Activated CD4-positive, alpha-beta T cell treated with anti-CD3 and anti-CD28 coated beads, Interleukin-2, amount 10 ng/mL, durations not matched to agents 7 days and 5 days (primary cell): ENCODE results near the gene GPR152. TPM values are rescaled to one million over a fixed set of nuclear protein-coding genes. Genes with fewer than 3 reads are reported as not detected.
A peak's percentile ranks its signal among the peaks of the same experiment; 100 is the strongest.
"Not testable (repeated sequence)": the region's sequence is repeated elsewhere in the genome, so short reads cannot be mapped to it uniquely, and the experiment has no call there.

Experiments
- CTCF ChIA-PET: fragments of 350-600 bp; sonication (Branson Sonifier 250); formaldehyde crosslinking; loops from one replicate; lab custom pipeline; 2021; ENCODE audit warnings: antibody characterized with exemption; lab: Charles Lee
- POLR2A ChIA-PET: fragments of 350-600 bp; sonication (Branson Sonifier 250); formaldehyde crosslinking; loops from one replicate; lab custom pipeline; 2021; ENCODE audit warnings: antibody characterized with exemption; lab: Charles Lee
- DNase-seq: peaks from one replicate; pipeline ENCODE4 v3.0.0-alpha.2; 2020
- H3K27ac Mint-ChIP-seq: one replicate; pipeline ENCODE4 v1.8.0; 2021; ENCODE audit warnings: mild to moderate bottlenecking, moderate library complexity, mixed read lengths
- H3K27me3 Mint-ChIP-seq: one replicate; pipeline ENCODE4 v1.8.0; 2021; ENCODE audit warnings: mixed read lengths
- H3K36me3 Mint-ChIP-seq: one replicate; pipeline ENCODE4 v1.8.0; 2021; ENCODE audit warnings: low read depth, mixed read lengths
- H3K4me1 Mint-ChIP-seq: one replicate; pipeline ENCODE4 v1.8.0; 2021; ENCODE audit warnings: mixed read lengths
- H3K4me3 Mint-ChIP-seq: one replicate; pipeline ENCODE4 v1.8.0; 2021; ENCODE audit warnings: mild to moderate bottlenecking, moderate library complexity, mixed read lengths
- H3K9me3 Mint-ChIP-seq: one replicate; pipeline ENCODE4 v1.8.0; 2021; ENCODE audit warnings: mixed read lengths
- microRNA-seq: library from miRNA; unstranded; fragments of <30 nt; microRNA quantifications from one replicate; pipeline ENCODE4 v1.2.0, GENCODE V29; 2021; ENCODE audit warnings: borderline microRNAs expressed, borderline replicate concordance
- total RNA-seq, 2 experiments: library from RNA; stranded (reverse); gene quantifications; one replicate each; pipeline ENCODE4 v1.2.3, GENCODE V29; 2021

The GPR152 gene
- total RNA-seq, 2 experiments from 2014 or later = not detected

DNA sequence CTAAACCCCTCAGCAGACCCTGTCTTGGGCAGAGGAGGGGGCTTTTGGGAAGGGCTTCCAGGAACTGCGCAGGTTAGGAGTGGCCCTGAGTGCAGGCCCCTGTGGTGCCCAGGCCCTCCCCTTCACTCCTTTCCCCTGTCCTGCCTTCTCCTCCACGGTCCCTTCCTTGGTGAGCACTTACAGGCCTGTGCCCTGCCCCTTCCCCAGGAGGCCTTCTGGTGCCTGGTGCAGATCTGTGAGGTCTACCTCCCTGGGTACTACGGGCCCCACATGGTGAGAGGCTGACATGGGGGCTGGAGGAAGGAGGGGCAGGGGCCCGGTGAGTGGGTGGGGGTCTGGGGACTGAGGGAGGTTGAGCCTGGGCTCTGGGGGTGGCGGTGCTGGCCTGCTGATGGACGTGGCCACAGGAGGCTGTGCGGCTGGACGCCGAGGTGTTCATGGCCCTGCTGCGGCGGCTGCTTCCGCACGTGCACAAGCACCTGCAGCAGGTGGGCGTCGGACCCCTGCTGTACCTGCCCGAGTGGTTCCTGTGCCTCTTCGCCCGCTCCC is 46.0 kb downstream of the GPR152 start:
- peaks cover 69% of the 10 kb centered on the region for H3K36me3 Mint-ChIP-seq
- H3K9me3 Mint-ChIP-seq = no peaks in the 10 kb centered on the region
- no peak for DNase-seq
- peak overlapping the region; percentile 92 for H3K27ac Mint-ChIP-seq
- CTCF ChIA-PET = interaction anchor here (0.6 to 1.3 kb wide), 5 partner anchors 14 to 154 kb away, joined by 3 to 5 read pairs (median 3); partner anchors contain the start of gene RAD9A
- H3K4me1 Mint-ChIP-seq = peaks cover 76% of the 10 kb centered on the region
- POLR2A ChIA-PET = interaction anchor here (2.8 kb wide), 1 partner anchor 31 kb away, joined by 18 read pairs; the partner anchor contains the start of gene PTPRCAP
- peak overlapping the region; percentile 95 for H3K4me3 Mint-ChIP-seq
- H3K27me3 Mint-ChIP-seq = no peaks in the 10 kb centered on the region

DNA sequence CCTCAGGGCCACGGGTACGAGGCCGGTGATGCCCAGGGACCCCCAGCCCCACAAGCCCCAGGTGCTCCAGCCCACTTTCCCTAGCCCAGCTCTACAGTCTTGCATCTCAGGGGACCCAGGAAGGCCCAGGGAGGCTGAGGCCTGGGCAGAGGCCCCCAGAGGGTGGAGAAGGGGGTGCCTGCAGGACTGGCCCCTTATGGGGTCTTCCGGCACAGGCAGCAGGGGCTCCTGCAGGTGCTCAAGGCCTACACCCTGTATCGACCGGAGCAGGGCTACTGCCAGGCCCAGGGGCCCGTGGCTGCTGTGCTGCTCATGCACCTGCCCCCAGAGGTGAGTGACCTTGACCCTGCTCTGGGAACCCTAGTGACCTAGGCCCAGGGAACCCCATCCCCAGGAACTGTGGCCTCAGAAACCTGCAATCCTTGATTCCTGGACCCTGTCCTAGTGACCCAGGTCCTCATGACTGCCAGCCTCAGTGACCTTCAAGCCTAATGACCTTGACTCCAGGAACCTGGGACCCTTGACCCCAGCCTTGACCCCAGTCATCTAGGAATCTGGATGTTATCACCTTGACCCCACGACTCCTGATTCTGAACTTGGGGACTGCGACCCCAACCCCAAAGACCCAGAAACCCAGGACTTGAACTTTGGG is 46.7 kb downstream of the GPR152 start:
- Mint-ChIP-seq H3K4me1 (peaks cover 69% of the 10 kb centered on the region), H3K4me3 (peak overlapping the region; percentile 95), H3K36me3 (peaks cover 67% of the 10 kb centered on the region), H3K27me3 (no peaks in the 10 kb centered on the region), H3K9me3 (no peaks in the 10 kb centered on the region), H3K27ac (peak overlapping the region; percentile 97)
- POLR2A ChIA-PET = no interaction called here
- DNase-seq = no peak
- CTCF ChIA-PET = interaction anchor here (0.9 to 2.7 kb wide), 5 partner anchors 13 to 62 kb away, joined by 3 to 9 read pairs (median 5); partner anchors contain the start of genes RAD9A and TMEM134

DNA sequence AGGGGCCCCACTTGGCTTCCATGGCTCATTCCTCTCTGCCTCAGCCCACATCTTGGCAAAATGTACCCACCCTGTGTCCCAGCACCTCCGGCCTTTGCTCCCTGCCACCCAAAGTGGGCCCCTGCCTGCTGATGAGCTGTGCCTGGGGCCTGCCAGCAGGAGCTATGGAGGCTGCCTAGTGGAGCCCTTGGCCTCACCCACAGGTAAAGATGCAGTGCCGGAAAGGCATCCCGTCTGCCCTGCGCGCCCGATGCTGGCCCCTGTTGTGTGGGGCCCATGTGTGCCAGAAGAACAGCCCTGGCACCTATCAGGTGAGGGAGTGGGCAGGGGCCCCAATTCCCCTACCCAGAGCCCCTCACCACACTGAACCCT is 47.3 kb downstream of the GPR152 start:
- Mint-ChIP-seq H3K27me3 (no peaks in the 10 kb centered on the region), H3K27ac (peak overlapping the region; percentile 97), H3K9me3 (no peaks in the 10 kb centered on the region), H3K36me3 (peaks cover 67% of the 10 kb centered on the region), H3K4me1 (peaks cover 68% of the 10 kb centered on the region), H3K4me3 (peak overlapping the region; percentile 95)
- ChIA-PET CTCF (interaction anchor here (0.9 to 38.4 kb wide), 9 partner anchors 9 to 63 kb away, joined by 3 to 841 read pairs (median 5); partner anchors contain the start of genes CLCF1, POLD4, RAD9A and TMEM134), POLR2A (interaction anchor here (0.7 kb wide), 1 partner anchor 23 kb away, joined by 4 read pairs; the partner anchor contains the start of gene RPS6KB2)
- no peak for DNase-seq

DNA sequence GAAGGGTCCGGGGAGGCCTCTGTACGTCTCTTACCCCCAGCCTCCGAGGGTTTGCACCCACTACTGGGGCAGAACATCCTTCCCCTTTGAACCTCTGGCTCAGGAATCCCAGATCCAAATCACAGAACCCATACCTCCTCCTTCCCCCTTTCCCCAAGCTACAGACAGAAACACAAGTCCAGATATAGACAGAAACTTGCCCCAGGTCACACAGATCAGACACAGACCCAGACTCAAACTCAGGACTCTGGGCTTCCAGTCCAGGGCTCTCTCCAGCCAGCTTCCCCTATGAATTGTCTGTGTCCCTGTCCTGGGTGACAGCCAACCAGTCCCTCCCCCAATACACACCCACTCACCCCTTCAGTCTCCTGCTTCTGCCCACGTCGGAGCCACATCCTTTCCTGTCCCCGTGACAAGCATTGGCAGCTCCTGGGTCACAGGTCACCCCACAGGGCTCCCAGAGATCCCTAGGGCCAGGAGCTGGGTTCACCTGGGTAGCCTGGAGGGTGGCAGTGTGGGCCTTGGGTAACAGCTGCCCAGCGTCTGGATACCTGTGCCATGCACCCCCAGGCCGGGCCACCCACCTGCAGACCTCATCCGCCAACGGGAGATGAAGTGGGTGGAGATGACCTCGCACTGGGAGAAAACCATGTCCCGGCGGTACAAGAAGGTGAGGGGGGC is 47.9 kb downstream of the GPR152 start:
- H3K9me3 Mint-ChIP-seq = no peaks in the 10 kb centered on the region
- peaks cover 65% of the 10 kb centered on the region for H3K4me1 Mint-ChIP-seq
- POLR2A ChIA-PET = interaction anchor here (0.7 to 1.0 kb wide), 2 partner anchors 23 to 29 kb away, joined by 3 to 4 read pairs; partner anchors contain the start of gene RPS6KB2
- peak overlapping the region; percentile 97 for H3K27ac Mint-ChIP-seq
- H3K36me3 Mint-ChIP-seq = peaks cover 63% of the 10 kb centered on the region
- peak overlapping the region; percentile 95 for H3K4me3 Mint-ChIP-seq
- no peaks in the 10 kb centered on the region for H3K27me3 Mint-ChIP-seq
- DNase-seq = peak; percentile 68
- CTCF ChIA-PET = interaction anchor here (0.5 to 38.4 kb wide), 18 partner anchors 8 to 210 kb away, joined by 3 to 841 read pairs (median 4); partner anchors contain the start of genes CLCF1, POLD4, RAD9A and RPS6KB2

DNA sequence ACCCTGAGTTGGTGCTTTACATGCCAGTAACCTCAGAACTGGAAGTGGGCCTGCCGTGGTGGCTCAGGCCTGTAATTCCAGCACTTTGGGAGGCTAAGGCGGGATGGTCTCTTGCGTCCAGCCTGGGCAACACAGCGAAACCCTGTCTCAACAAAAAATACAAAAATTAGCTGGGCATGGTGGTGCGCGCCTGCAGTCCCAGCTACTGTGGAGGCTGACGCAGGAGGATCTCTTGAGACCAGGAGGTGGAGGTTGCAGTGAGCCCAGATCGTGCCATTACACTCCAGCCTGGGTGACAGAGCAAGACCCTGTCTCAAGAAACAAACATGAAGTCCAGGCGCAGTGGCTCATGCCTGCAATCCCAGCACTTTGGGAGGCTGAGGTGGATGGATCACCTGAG is 49.4 kb downstream of the GPR152 start:
- Mint-ChIP-seq H3K4me1 (peaks cover 62% of the 10 kb centered on the region), H3K4me3 (peak overlapping the region; percentile 95), H3K36me3 (peaks cover 60% of the 10 kb centered on the region), H3K27ac (peak overlapping the region; percentile 97)
- ChIA-PET CTCF (interaction anchor here (0.6 to 38.4 kb wide), 17 partner anchors 10 to 226 kb away, joined by 3 to 841 read pairs (median 7); partner anchors contain the start of genes CLCF1, NUDT8, POLD4 and PTPRCAP), POLR2A (interaction anchor here (0.5 to 1.1 kb wide), 3 partner anchors 34 to 66 kb away, joined by 3 to 7 read pairs (median 5); partner anchors contain the start of gene PTPRCAP)
- DNase-seq, H3K9me3 Mint-ChIP-seq, H3K27me3 Mint-ChIP-seq: not testable (repeated sequence)

DNA sequence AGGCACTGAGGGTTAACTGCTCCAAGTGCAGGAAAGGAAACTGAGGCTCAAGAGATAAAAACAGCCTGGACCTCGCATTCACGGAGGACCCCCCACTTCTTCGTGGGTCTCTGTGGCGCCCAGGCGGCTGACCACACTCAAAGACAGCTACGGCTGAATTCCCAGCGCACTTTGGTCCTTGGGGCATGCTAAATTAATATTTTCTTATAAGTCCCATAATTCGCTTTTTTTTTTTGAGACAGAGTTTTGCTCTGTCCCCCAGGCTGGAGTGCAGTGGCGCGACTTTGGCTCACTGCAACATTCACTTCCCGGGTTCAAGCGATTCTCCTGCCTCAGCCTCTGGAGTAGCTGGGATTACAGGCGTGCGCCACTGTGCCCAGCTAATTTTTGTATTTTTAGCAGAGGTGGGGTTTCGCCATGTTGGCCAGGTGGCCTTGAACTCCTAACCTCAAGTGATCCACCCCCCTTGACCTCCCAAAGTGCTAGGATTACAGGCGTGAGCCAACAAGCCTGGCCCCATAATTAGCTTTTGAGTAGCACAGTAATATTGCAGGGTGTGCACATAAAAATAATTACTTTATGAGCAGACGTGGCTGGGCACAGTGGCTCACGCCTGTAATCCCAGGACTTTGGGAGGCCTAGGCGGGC is 50.2 kb downstream of the GPR152 start:
- Mint-ChIP-seq H3K27ac (peak overlapping the region; percentile 97), H3K36me3 (peaks cover 59% of the 10 kb centered on the region), H3K4me3 (peak overlapping the region; percentile 95), H3K4me1 (peaks cover 62% of the 10 kb centered on the region)
- POLR2A ChIA-PET = interaction anchor here (0.6 to 2.2 kb wide), 4 partner anchors 10 to 161 kb away, joined by 6 to 10 read pairs (median 6); partner anchors contain the start of genes PTPRCAP, RAD9A and TMEM134
- not testable (repeated sequence) for H3K27me3 Mint-ChIP-seq, DNase-seq, H3K9me3 Mint-ChIP-seq
- CTCF ChIA-PET = interaction anchor here (0.6 to 38.4 kb wide), 31 partner anchors 10 to 283 kb away, joined by 3 to 841 read pairs (median 7); partner anchors contain the start of genes CARNS1, CLCF1, KDM2A and NUDT8

DNA sequence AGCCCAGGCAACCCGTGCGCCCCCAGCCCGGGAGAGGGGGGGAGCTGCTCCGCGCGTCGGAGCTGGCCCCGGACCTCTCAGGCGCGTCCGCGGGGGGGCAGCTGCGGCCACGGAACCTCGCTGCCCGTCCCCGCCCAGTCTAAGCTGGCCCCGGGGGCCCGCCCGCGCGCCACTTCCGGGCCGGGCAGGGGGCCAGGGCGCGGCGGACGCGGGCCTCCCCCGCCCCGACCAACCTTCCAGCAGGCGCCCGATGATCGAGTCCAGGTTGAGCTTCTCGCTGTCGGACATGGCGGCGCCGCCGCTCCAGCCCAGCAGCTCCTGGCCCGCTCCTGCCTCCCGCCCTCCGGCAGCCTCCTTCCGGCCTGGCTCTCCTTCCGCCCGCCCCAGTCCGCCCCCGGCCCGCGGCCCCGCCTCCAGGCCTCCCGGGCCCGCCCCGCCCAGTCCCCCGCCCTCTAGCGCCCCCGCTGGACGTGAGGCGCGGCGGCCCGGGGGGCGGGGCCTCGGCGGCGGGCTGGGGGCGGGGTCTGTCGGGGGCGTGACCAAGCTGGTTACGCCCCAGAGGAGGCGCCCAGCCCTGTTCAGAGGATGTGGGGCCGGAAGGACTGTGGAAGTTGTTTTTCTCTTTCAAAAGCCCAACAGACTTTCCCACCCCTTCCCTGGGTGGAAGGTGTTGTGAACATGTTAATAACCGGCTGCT is 50.9 kb downstream of the GPR152 start, which contains the start of gene PPP1CA:
Gene PPP1CA (minus strand): TSS at position 364 of the 697 bp plus-strand sequence. CDS start 76 bp downstream, at position 288.
- H3K9me3 Mint-ChIP-seq = no peaks in the 10 kb centered on the region
- H3K4me1 Mint-ChIP-seq = peaks cover 61% of the 10 kb centered on the region
- H3K27ac Mint-ChIP-seq = peak within 1 kb of the TSS; percentile 97
- POLR2A ChIA-PET = interaction anchor here (0.6 to 2.2 kb wide), 5 partner anchors 10 to 161 kb away, joined by 6 to 10 read pairs (median 6); partner anchors contain the start of genes PTPRCAP, RAD9A and TMEM134
- peak; percentile 90 for DNase-seq
- CTCF ChIA-PET = interaction anchor here (0.5 to 38.4 kb wide), 44 partner anchors 10 to 282 kb away, joined by 3 to 841 read pairs (median 5); partner anchors contain the start of genes AIP, CARNS1, CLCF1 and KDM2A
- peaks cover 58% of the 10 kb centered on the region for H3K36me3 Mint-ChIP-seq
- peak within 1 kb of the TSS; percentile 95 for H3K4me3 Mint-ChIP-seq
- H3K27me3 Mint-ChIP-seq = no peaks in the 10 kb centered on the region

Small RNA genes within 50 kb of the gene (microRNA-seq; reads per million reads assigned to microRNA genes)
- gene MIR6752 = 0.63 reads per million

Other genes with a start within 250 kb of the GPR152 start
- gene GRK2, start 186.3 kb downstream of the GPR152 start, total RNA-seq = 100 to 1,000 TPM; 306 to 324 TPM
- gene ANKRD13D, start 163.4 kb downstream of the GPR152 start, total RNA-seq = 100 to 1,000 TPM; 135 to 194 TPM
- gene SSH3, start 149.2 kb downstream of the GPR152 start, total RNA-seq = 1 to 10 TPM; 8.2 to 9.6 TPM
- gene POLD4, start 99.2 kb downstream of the GPR152 start, total RNA-seq = 10 to 100 TPM; 52.7 to 53.7 TPM
- under 1 TPM; 0.10 to 0.17 TPM for gene CLCF1, start 79.1 kb downstream of the GPR152 start, total RNA-seq
- gene RAD9A, start 60.7 kb downstream of the GPR152 start, total RNA-seq = 10 to 100 TPM; 49.3 to 53.7 TPM
- 100 to 1,000 TPM; 301 to 331 TPM for gene PPP1CA, start 50.9 kb downstream of the GPR152 start, total RNA-seq
- 100 to 1,000 TPM; 256 to 323 TPM for gene TBC1D10C, start 48.6 kb downstream of the GPR152 start, total RNA-seq
- 1 to 10 TPM; 1.2 to 1.9 TPM for gene CARNS1, start 37.1 kb downstream of the GPR152 start, total RNA-seq
- gene RPS6KB2, start 24.2 kb downstream of the GPR152 start, total RNA-seq = 10 to 100 TPM; 57.5 to 68.1 TPM
- gene PTPRCAP, start 15.0 kb downstream of the GPR152 start, total RNA-seq = 100 to 1,000 TPM; 328 to 389 TPM
- gene CORO1B, start 9.3 kb downstream of the GPR152 start, total RNA-seq = 100 to 1,000 TPM; 191 to 252 TPM
- gene CABP4, start 2.6 kb upstream of the GPR152 start, total RNA-seq = 1 to 10 TPM; 1.3 to 2.6 TPM
- gene TMEM134, start 16.5 kb upstream of the GPR152 start, total RNA-seq = 10 to 100 TPM; 42.2 to 47.2 TPM
- 100 to 1,000 TPM; 149 to 164 TPM for gene AIP, start 30.3 kb upstream of the GPR152 start, total RNA-seq
- 100 to 1,000 TPM; 100 to 110 TPM for gene PITPNM1, start 52.6 kb upstream of the GPR152 start, total RNA-seq
- gene CDK2AP2, start 55.4 kb upstream of the GPR152 start, total RNA-seq = 100 to 1,000 TPM; 117 to 126 TPM
- gene CABP2, start 70.7 kb upstream of the GPR152 start, total RNA-seq = not detected
- 100 to 1,000 TPM; 194 to 209 TPM for gene GSTP1, start 131.1 kb upstream of the GPR152 start, total RNA-seq
- 100 to 1,000 TPM; 204 to 228 TPM for gene NDUFV1, start 154.2 kb upstream of the GPR152 start, total RNA-seq
- 1 to 10 TPM; 7.3 to 8.8 TPM for gene NUDT8, start 177.2 kb upstream of the GPR152 start, total RNA-seq
- gene TBX10, start 187.0 kb upstream of the GPR152 start, total RNA-seq = not detected
- gene ACY3, start 198.0 kb upstream of the GPR152 start, total RNA-seq = under 1 TPM; 0.44 to 0.47 TPM
- not detected for gene ALDH3B2, start 221.9 kb upstream of the GPR152 start, total RNA-seq